ENCODE measurements around the gene MYO16.

Gene MYO16

GRCh38 chr13:109243311-109243951 lies 614.0 kb downstream of the MYO16 start:
- H3K9me2 ChIP-seq (replicated peaks; ENCODE audit: control insufficient read depth, low read length), result no peaks in the 10 kb centered on the region
- H3F3A ChIP-seq (ENCODE audit: control insufficient read depth, insufficient read depth), result no peaks in the 10 kb centered on the region
- H3K27me3 ChIP-seq (ENCODE audit: control insufficient read depth, low read length), result no peaks in the 10 kb centered on the region
- H3K27ac ChIP-seq (ENCODE audit: low read depth, low read length), result no peak overlapping the region
- TF ChIP-seq EZH2phosphoT487 (IDR thresholded peaks at IDR 0.05; ENCODE audit: borderline replicate concordance, low read length) (no peak), CTCF (IDR thresholded peaks at IDR 0.05; ENCODE audit: low read depth, low read length, poor library complexity, severe bottlenecking) (no peak)
- no peak overlapping the region for H3K4me3 ChIP-seq (ENCODE audit: low read length)
- no peak overlapping the region for H3K4me2 ChIP-seq (ENCODE audit: low read length)
- no peaks in the 10 kb centered on the region for H4K20me1 ChIP-seq (ENCODE audit: control insufficient read depth, insufficient read depth, low read depth, low read length)
- no peaks in the 10 kb centered on the region for H3K79me2 ChIP-seq (ENCODE audit: control insufficient read depth, low read length)
- no peaks in the 10 kb centered on the region for H3K4me1 ChIP-seq (ENCODE audit: control insufficient read depth, low read length)
- H3K9me3 ChIP-seq (ENCODE audit: control insufficient read depth, insufficient read depth, low read length), result peaks cover 4% of the 10 kb centered on the region; the same call in 1 of the 2 replicates
- no peaks in the 10 kb centered on the region for H3K36me3 ChIP-seq (ENCODE audit: control insufficient read depth, low read length)

- H3K4me3 ChIP-seq (ENCODE audit: low read length), result no peak overlapping the region
- H3K9me2 ChIP-seq (replicated peaks; ENCODE audit: control insufficient read depth, low read length), result no peaks in the 10 kb centered on the region
- no peak overlapping the region for H3K4me2 ChIP-seq (ENCODE audit: low read length)
- no peak overlapping the region for H3K27ac ChIP-seq (ENCODE audit: low read depth, low read length)
- no peaks in the 10 kb centered on the region for H3K27me3 ChIP-seq (ENCODE audit: control insufficient read depth, low read length)
- H3K79me2 ChIP-seq (ENCODE audit: control insufficient read depth, low read length), result no peaks in the 10 kb centered on the region
- H3K4me1 ChIP-seq (ENCODE audit: control insufficient read depth, low read length), result no peaks in the 10 kb centered on the region
- no peak for TF ChIP-seq CTCF (IDR thresholded peaks at IDR 0.05; ENCODE audit: low read depth, low read length, poor library complexity, severe bottlenecking)
- no peak for TF ChIP-seq EZH2phosphoT487 (IDR thresholded peaks at IDR 0.05; ENCODE audit: borderline replicate concordance, low read length)
- H3K9me3 ChIP-seq (ENCODE audit: control insufficient read depth, insufficient read depth, low read length), result peaks cover 4% of the 10 kb centered on the region; the same call in 1 of the 2 replicates
- H3K36me3 ChIP-seq (ENCODE audit: control insufficient read depth, low read length), result no peaks in the 10 kb centered on the region
- H3F3A ChIP-seq (ENCODE audit: control insufficient read depth, insufficient read depth), result no peaks in the 10 kb centered on the region
- H4K20me1 ChIP-seq (ENCODE audit: control insufficient read depth, insufficient read depth, low read depth, low read length), result no peaks in the 10 kb centered on the region
Observed at GRCh38 chr13:109244566-109244965, 615.2 kb downstream of the MYO16 start.

- Histone ChIP-seq H3K4me1 (ENCODE audit: control insufficient read depth, low read length) (no peaks in the 10 kb centered on the region), H3K79me2 (ENCODE audit: control insufficient read depth, low read length) (no peaks in the 10 kb centered on the region), H3K36me3 (ENCODE audit: control insufficient read depth, low read length) (no peaks in the 10 kb centered on the region), H3K4me2 (ENCODE audit: low read length) (no peak overlapping the region), H3F3A (ENCODE audit: control insufficient read depth, insufficient read depth) (no peaks in the 10 kb centered on the region), H3K9me2 (replicated peaks; ENCODE audit: control insufficient read depth, low read length) (no peaks in the 10 kb centered on the region), H3K27me3 (ENCODE audit: control insufficient read depth, low read length) (no peaks in the 10 kb centered on the region), H4K20me1 (ENCODE audit: control insufficient read depth, insufficient read depth, low read depth, low read length) (no peaks in the 10 kb centered on the region), H3K27ac (ENCODE audit: low read depth, low read length) (no peak overlapping the region), H3K4me3 (ENCODE audit: low read length) (no peak overlapping the region), H3K9me3 (ENCODE audit: control insufficient read depth, insufficient read depth, low read length) (peaks cover 4% of the 10 kb centered on the region; the same call in 1 of the 2 replicates)
- TF ChIP-seq EZH2phosphoT487 (IDR thresholded peaks at IDR 0.05; ENCODE audit: borderline replicate concordance, low read length), result no peak
- TF ChIP-seq CTCF (IDR thresholded peaks at IDR 0.05; ENCODE audit: low read depth, low read length, poor library complexity, severe bottlenecking), result no peak
Observed at GRCh38 chr13:109246001-109246400, 616.6 kb downstream of the MYO16 start.
